Hippocampal formation (tissue), 2 donors: ENCODE results near the gene TMEM234.

Source experiments
- DNase-seq, 2 donors: peaks; one replicate each; lab custom pipeline; 2025; lab: John Stamatoyannopoulos, UW

Gene TMEM234

GRCh38 chr1:32172621-32173245 lies 49.4 kb downstream of the TMEM234 start:
- DNase-seq: no peak

GRCh38 chr1:32170991-32171390 lies 51.2 kb downstream of the TMEM234 start:
- DNase-seq: no peak
